Measurements from ENCODE around the gene CADM1.
"Not testable (repeated sequence)": the region's sequence is repeated elsewhere in the genome, so short reads cannot be mapped to it uniquely, and the experiment has no call there.

CADM1 gene

GRCh38 chr11:115476463-115477286 is 27.5 kb downstream of the CADM1 start:
- no peak for FAIRE-seq

- FAIRE-seq = no peak
These were observed 28.7 kb downstream of the CADM1 start for GRCh38 chr11:115475564-115475963.

DNA sequence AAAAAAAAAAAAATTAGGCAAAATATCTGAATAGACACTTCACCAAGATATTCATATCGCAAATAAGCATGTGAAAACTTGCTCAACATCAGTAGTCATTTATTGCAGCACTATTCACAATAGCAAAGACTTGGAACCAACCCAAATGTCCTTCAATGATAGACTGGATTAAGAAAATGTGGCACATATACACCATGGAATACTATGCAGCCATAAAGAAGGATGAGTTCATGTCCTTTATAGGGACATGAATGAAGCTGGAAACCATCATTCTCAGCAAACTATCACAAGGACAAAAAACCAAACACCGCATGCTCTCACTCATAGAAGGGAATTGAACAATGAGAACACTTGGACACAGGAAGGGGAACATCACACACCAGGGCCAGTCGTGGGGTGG is 29.9 kb downstream of the CADM1 start:
- FAIRE-seq = not testable (repeated sequence)

DNA sequence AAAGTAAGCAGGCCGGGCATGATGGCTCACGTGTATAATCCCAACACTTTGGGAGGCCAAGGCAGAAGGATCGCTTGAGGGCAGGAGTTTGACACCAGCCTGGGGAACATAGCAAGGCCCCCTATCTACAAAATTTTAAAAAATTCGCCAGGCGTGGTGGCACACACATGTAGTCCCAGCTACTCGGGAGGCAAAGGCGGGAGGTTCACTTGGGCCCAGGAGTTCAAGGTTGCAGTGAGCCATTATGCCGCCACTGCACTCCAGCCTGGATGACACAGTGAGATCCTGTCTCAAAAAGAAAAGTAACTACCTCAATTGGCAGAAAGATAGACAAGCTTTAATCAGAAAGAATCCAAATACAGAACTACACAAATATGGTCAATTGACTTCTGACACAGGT is 31.0 kb downstream of the CADM1 start:
- FAIRE-seq = no peak

DNA sequence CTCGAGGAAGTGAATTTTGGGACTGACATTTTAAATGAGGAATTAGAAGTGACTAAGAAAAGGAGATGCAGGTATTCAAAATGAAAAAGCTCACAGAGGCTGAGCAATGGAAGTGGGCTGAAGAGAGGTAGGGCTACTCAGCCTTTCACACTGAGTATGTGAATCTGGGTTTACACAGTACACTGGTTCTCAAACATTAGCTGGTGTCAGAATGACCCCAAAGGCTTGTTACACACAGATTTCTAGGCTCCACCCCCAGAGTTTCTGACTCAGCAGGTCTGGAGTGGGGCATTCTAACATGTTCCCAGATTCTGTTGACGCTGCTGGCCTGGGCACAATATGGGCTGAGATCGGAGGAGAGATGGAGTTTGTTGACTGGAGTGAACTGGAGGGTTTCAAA is 32.8 kb downstream of the CADM1 start:
- no peak for FAIRE-seq

DNA sequence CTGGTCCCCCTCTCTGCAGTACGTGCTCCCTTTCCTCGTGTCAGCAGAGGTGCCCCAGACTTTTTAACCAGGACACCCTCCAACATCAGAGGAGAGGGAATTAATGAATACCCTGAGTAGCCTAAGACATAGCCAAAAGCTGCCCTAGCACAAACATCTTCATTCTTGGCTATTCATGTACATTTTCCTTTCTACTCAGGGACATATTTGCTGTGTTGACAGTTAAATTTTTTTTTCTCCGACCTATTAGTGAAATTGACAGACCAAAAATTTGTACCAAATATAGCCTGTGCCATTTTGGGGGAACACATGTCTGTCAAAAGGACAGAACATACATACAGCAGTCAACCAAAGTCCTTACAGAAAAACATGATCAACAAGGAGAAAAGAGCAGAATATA is 33.3 kb downstream of the CADM1 start:
- no peak for FAIRE-seq

DNA sequence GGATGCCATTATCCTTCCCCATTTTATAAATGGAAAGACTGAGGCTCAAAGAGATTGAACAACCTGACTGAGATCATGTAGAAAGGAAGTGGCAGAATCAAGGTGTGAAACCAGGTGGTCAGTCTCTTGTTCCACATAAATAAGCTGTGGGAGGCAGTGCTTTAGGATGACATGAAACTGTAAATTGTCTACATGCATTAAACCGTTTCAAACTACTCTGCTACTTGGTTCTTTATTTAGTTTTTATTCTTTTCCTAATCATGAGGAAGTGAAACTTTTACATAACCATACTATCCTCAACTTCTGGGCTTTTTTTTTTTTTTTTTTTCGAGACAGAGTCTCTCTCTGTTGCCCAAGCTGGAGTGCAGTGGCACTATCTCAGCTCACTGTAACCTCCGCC is 34.9 kb downstream of the CADM1 start:
- FAIRE-seq = no peak

DNA sequence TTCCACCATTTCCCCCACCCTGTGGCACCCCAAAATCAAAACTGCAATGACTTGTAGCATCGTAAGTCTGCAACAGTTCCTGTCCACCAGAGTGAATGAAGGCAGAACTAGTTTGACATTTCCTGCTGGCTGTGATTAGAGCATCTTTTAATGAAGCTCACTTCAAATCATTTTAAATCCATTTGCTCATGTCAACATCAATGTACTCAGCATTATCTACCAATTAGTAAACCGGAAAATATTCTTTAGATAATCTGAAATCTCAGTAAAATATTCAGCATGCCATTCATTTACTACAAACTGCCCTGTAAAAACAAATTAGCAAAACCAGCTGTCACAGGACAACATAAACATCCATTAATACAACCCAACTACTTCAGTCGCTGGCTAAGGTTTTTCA is 38.1 kb downstream of the CADM1 start:
- no peak for FAIRE-seq

- FAIRE-seq = no peak
These were observed 39.9 kb downstream of the CADM1 start for GRCh38 chr11:115464269-115464668.

DNA sequence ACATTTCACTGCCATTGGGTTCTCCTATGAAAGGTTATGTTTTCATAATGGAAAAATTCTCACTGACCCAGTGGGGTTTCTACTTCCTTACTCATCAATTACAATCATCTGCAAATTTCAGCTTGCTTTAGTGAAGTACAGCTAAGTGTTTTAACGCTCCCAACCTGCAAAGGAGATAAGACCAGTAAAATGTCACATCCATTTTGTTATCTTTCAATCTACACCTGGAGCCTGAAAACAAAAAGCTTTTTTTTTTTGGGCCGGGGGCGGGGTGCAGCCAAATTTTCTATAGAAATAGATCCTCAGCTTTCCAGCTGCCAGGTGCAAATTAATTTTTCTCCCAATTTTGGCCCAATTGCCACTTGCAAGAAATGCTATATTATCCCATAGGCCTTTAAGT is 40.6 kb downstream of the CADM1 start:
- no peak for FAIRE-seq

GRCh38 chr11:115462757-115463156 is 41.5 kb downstream of the CADM1 start:
- FAIRE-seq = no peak

DNA sequence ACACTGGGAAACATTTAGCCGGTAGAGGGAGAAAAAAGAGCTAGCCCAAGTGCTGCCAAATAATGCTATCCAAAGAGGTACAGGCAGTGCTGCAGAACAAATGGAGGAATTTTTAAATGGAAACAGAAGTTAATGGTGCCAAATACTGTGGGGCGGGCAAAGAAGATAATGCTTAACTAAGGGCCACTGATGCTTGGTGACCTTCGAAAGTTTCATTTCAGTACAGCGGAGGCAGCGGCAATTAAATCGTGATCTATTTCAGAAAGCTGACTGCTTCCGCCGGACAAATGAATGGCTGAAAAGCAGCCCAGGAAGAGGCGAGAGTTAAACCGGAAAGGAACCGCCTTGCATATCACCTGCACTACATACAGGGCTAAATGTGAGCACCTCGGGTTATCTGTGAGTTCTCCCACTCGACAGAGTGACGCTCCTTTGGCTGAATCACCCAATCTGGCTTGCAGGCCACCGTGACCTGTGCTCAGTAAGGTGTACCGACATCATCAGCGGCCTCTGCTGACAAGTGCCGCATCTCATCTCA is 42.1 kb downstream of the CADM1 start:
- FAIRE-seq = no peak

DNA sequence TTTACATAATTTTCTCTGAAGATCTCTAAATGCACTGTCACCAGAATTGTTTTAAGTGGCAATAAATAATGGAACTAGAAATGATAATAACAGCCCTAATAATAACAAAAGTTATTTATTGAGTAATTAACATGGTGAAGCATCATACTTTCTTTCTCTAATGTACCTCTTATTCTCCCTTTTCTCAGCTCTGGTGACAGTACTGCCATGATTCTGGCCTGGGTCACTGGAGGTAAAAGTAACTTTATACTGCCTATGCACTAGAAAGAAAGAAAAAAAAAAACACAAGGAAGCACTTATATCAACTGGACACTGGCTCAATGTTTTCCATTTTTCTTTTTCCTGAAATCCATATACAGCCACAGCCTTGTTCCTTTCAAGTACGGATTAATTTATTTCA is 43.7 kb downstream of the CADM1 start:
- no peak for FAIRE-seq

- FAIRE-seq = no peak
These were observed 44.7 kb downstream of the CADM1 start for GRCh38 chr11:115459563-115459962.

- FAIRE-seq = no peak
These were observed 45.3 kb downstream of the CADM1 start for GRCh38 chr11:115458877-115459276.

DNA sequence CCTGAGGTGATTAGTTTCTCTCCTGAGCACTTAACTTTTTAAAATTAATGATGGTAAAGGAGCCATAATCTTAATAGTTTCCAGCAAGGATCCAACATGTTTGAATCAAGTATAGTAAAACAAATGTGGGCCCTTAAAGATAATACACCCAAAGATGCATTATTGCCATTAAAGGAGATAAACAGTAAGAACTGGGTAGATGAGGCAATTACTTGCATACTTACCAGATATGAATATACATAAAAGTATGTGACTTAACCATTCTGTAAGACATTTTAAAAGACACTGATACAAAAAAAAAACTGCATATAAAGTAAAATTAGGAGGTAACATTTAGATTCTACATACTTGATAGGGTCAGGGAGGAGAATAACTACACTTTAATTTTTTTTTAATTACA is 48.2 kb downstream of the CADM1 start:
- FAIRE-seq = no peak

- no peak for FAIRE-seq
These were observed 48.6 kb downstream of the CADM1 start for GRCh38 chr11:115455613-115456012.

DNA sequence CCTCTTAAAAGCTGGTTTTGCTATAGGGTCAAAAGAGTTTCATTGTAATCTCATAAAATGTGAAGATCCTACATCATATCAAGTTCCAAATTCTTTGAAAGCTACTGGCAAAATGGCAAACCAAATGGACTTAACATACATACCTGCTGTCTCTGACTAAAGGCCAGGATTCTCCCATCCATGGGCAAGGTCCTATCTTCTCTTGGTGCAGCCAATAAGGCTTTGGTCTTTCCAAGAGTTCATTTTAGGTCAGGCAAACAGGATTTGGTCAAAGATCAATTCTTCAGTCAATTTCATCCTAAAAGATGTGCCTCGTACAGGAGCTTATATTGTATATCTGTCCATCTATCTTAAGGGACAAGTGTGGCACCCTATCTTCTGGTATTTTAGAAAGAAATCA is 49.7 kb downstream of the CADM1 start:
- FAIRE-seq = no peak

GRCh38 chr11:115453693-115454490 is 50.3 kb downstream of the CADM1 start:
- FAIRE-seq = no peak

- no peak for FAIRE-seq
These were observed 52.0 kb downstream of the CADM1 start for GRCh38 chr11:115452241-115452640.

- FAIRE-seq = no peak
These were observed 53.7 kb downstream of the CADM1 start for GRCh38 chr11:115450519-115450918.

GRCh38 chr11:115447273-115447864 is 56.8 kb downstream of the CADM1 start:
- no peak for FAIRE-seq

DNA sequence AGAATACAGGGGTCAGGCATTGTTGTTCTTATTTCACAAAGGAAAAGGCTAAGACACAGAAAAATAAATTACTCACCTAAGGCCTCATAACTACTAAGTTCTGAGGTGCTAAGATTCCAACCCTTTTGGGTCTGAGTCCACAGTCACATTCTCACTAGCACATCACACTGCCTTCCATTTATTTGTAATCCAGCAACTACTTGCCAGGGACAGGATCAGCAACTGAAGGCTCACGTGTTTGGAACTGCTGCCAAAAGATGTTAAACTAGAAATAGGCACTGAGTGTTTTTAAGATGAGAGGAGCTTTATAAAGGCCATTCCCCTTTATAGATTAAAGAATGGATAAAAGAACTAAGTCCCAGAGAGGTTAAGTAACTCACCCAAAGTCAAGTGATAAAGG is 58.0 kb downstream of the CADM1 start:
- FAIRE-seq = no peak

DNA sequence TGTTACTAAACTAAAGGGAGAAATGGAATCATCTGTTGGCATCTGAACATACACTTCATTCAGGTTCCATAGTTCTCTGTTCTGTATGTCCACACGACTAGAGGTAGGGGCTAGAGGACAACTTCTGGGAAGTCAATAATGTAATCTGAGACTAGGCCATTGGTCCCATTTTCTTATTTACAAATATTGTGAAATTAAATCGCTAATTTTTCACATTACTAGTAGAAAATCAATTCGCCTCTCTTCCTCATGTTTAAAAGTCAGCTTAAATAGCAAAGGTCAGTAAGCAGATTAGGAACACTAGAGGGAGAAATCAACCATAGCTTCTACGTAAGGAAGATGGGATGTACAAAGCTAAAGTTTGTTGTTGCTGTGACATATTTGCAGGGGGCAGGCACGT is 59.7 kb downstream of the CADM1 start:
- no peak for FAIRE-seq

All from colon (tissue), 2 donors.